Panc1 (cell line): Measurements from ENCODE around the gene RABGAP1.

Experiments
- CTCF ChIP-seq: fragments of 450-650 bp; IDR thresholded peaks from 2 replicates; pipeline ENCODE4 v1.5.1; 2017; ENCODE audit warnings: mild to moderate bottlenecking
- POLR2AphosphoS5 ChIP-seq: IDR thresholded peaks from 2 replicates; pipeline ENCODE4 v1.6.1; 2012; ENCODE audit warnings: mild to moderate bottlenecking, low read depth, low read length, moderate library complexity
- REST ChIP-seq, 2 experiments: IDR thresholded peaks; 2 replicates each; pipeline ENCODE4 v1.6.1; 2011 to 2012; ENCODE audit warnings: low read depth in 2 of 2, control low read depth in 1 of 2, low read length in 1 of 2, mild to moderate bottlenecking in 1 of 2, moderate library complexity in 1 of 2; ENCODE audit not compliant: insufficient read depth in 1 of 2
- SIN3A ChIP-seq: IDR thresholded peaks from 2 replicates; pipeline ENCODE4 v1.6.1; 2012; ENCODE audit warnings: low read depth, mild to moderate bottlenecking, low read length, moderate library complexity, borderline replicate concordance; ENCODE audit not compliant: insufficient read depth
- TCF7L2 ChIP-seq: IDR thresholded peaks from 2 replicates; pipeline ENCODE4 v1.6.1; 2011; ENCODE audit warnings: mild to moderate bottlenecking, low read depth, low read length, inconsistent platforms

- peak; percentile 64 for TF ChIP-seq CTCF
- TF ChIP-seq REST (IDR thresholded peaks at IDR 0.05; ENCODE audit: insufficient read depth in 1 of 2, low read depth in 2 of 2, low read length in 1 of 2): no peak
- TF ChIP-seq SIN3A: no peak
- no peak for TF ChIP-seq POLR2AphosphoS5
- no peak for TF ChIP-seq TCF7L2
Observed at GRCh38 chr9:122991370-122991830, 50.6 kb downstream of the RABGAP1 start.
